MM.1S (cell line): Measurements from ENCODE around the gene ADRM1.

Source experiments
- DNase-seq: peaks from one replicate; pipeline ENCODE4 v3.0.0-alpha.2; 2015
- H2AFZ ChIP-seq: fragments of 300-600 bp; sonication (generic); 2 replicates; pipeline ENCODE4 v1.6.0; 2016; ENCODE audit warnings: antibody characterized with exemption, low read length
- H3F3A ChIP-seq: fragments of 300-600 bp; sonication (generic); 2 replicates; pipeline ENCODE4 v1.6.1; 2016; ENCODE audit warnings: mild to moderate bottlenecking, antibody characterized with exemption, low read length, moderate library complexity, mixed read lengths; ENCODE audit not compliant: insufficient read depth
- H3K27ac ChIP-seq: fragments of 300-600 bp; sonication (generic); 2 replicates; pipeline ENCODE4 v1.5.1; 2016; ENCODE audit warnings: mild to moderate bottlenecking, low read length
- H3K27me3 ChIP-seq: fragments of 300-600 bp; sonication (generic); replicated peaks from 2 replicates; pipeline ENCODE4 v1.6.0; 2016; ENCODE audit warnings: low read length; ENCODE audit not compliant: insufficient read depth
- H3K36me3 ChIP-seq: fragments of 300-600 bp; sonication (generic); replicated peaks from 2 replicates; pipeline ENCODE4 v1.6.1; 2016; ENCODE audit warnings: mild to moderate bottlenecking, low read length, mixed read lengths; ENCODE audit not compliant: insufficient read depth
- H3K4me1 ChIP-seq: fragments of 300-600 bp; sonication (generic); 2 replicates; pipeline ENCODE4 v1.6.1; 2016; ENCODE audit warnings: low read length, mixed read lengths
- H3K4me2 ChIP-seq: fragments of 300-600 bp; sonication (generic); 2 replicates; pipeline ENCODE4 v1.6.0; 2016; ENCODE audit warnings: low read depth, low read length
- H3K4me3 ChIP-seq: fragments of 300-600 bp; sonication (generic); 2 replicates; pipeline ENCODE4 v1.5.1; 2016; ENCODE audit warnings: low read length, mixed read lengths
- H3K79me2 ChIP-seq: fragments of 300-600 bp; sonication (generic); 2 replicates; pipeline ENCODE4 v1.6.1; 2016; ENCODE audit warnings: mixed run types, low read length, mixed read lengths
- H3K9ac ChIP-seq: fragments of 300-600 bp; sonication (generic); 2 replicates; pipeline ENCODE4 v1.6.1; 2016; ENCODE audit warnings: low read length, mixed read lengths
- H3K9me2 ChIP-seq: fragments of 300-600 bp; sonication (generic); replicated peaks from 2 replicates; pipeline ENCODE4 v1.6.1; 2016; ENCODE audit warnings: mild to moderate bottlenecking, low read length, mixed read lengths; ENCODE audit not compliant: insufficient read depth
- H3K9me3 ChIP-seq: fragments of 300-600 bp; sonication (generic); replicated peaks from 2 replicates; pipeline ENCODE4 v1.6.1; 2016; ENCODE audit warnings: mild to moderate bottlenecking, low read length, mixed read lengths; ENCODE audit not compliant: insufficient read depth
- H4K20me1 ChIP-seq: fragments of 300-600 bp; sonication (generic); 2 replicates; pipeline ENCODE4 v1.6.1; 2016; ENCODE audit warnings: mild to moderate bottlenecking, low read length, moderate library complexity, mixed read lengths; ENCODE audit not compliant: insufficient read depth
- CTCF ChIP-seq: fragments of 300-600 bp; sonication (generic); IDR thresholded peaks from 2 replicates; pipeline ENCODE4 v1.5.1; 2016; ENCODE audit warnings: antibody characterized with exemption, low read length, mixed read lengths
- EZH2 ChIP-seq: fragments of 300-600 bp; sonication (generic); optimal IDR thresholded peaks from 2 replicates; pipeline ENCODE3; 2017; ENCODE audit warnings: low read depth, mild to moderate bottlenecking, antibody characterized with exemption, low read length, mixed read lengths
- EZH2phosphoT487 ChIP-seq: fragments of 300-600 bp; sonication (generic); IDR thresholded peaks from 2 replicates; pipeline ENCODE4 v1.6.1; 2018; ENCODE audit warnings: antibody characterized with exemption, low read length

The ADRM1 gene

GRCh38 chr20:62268228-62268900, 34.4 kb upstream of the ADRM1 start:
- Histone ChIP-seq H3K9me3 (no peaks in the 10 kb centered on the region), H3K9me2 (no peaks in the 10 kb centered on the region), H3K4me3 (no peak overlapping the region), H3K27ac (no peak overlapping the region), H3K79me2 (no peaks in the 10 kb centered on the region), H3K27me3 (no peaks in the 10 kb centered on the region), H3K9ac (no peak overlapping the region), H4K20me1 (no peaks in the 10 kb centered on the region), H3F3A (no peaks in the 10 kb centered on the region), H3K4me2 (no peak overlapping the region), H3K4me1 (no peaks in the 10 kb centered on the region), H2AFZ (no peak overlapping the region), H3K36me3 (no peaks in the 10 kb centered on the region)
- DNase-seq, result no peak
- TF ChIP-seq EZH2phosphoT487 (no peak), CTCF (no peak), EZH2 (no peak)

- H3K36me3 ChIP-seq, result no peaks in the 10 kb centered on the region
- no peaks in the 10 kb centered on the region for H3K4me1 ChIP-seq
- no peaks in the 10 kb centered on the region for H4K20me1 ChIP-seq
- TF ChIP-seq EZH2, result no peak
- no peak for TF ChIP-seq CTCF
- no peak overlapping the region for H2AFZ ChIP-seq
- H3K79me2 ChIP-seq, result no peaks in the 10 kb centered on the region
- no peaks in the 10 kb centered on the region for H3K9me2 ChIP-seq
- H3K4me2 ChIP-seq, result no peak overlapping the region
- DNase-seq, result no peak
- H3K4me3 ChIP-seq, result no peak overlapping the region
- no peaks in the 10 kb centered on the region for H3F3A ChIP-seq
- no peaks in the 10 kb centered on the region for H3K27me3 ChIP-seq
- no peak overlapping the region for H3K27ac ChIP-seq
- no peaks in the 10 kb centered on the region for H3K9me3 ChIP-seq
- no peak overlapping the region for H3K9ac ChIP-seq
These were observed 33.4 kb upstream of the ADRM1 start for GRCh38 chr20:62269378-62269777.

GRCh38 chr20:62269871-62270270, 32.9 kb upstream of the ADRM1 start:
- Histone ChIP-seq H4K20me1 (no peaks in the 10 kb centered on the region), H3K36me3 (no peaks in the 10 kb centered on the region), H3K4me3 (no peak overlapping the region), H3K4me2 (no peak overlapping the region), H3K9me3 (no peaks in the 10 kb centered on the region), H2AFZ (no peak overlapping the region), H3K27me3 (no peaks in the 10 kb centered on the region), H3K9ac (no peak overlapping the region), H3K79me2 (no peaks in the 10 kb centered on the region), H3K27ac (no peak overlapping the region), H3K9me2 (no peaks in the 10 kb centered on the region), H3K4me1 (no peaks in the 10 kb centered on the region), H3F3A (no peaks in the 10 kb centered on the region)
- DNase-seq, result no peak
- TF ChIP-seq EZH2 (no peak), CTCF (no peak), EZH2phosphoT487 (no peak)
